Neural cell (in vitro differentiated cells): ENCODE measurements around the gene TRERF1. TPM values are rescaled to one million over a fixed set of nuclear protein-coding genes. Genes with fewer than 3 reads are reported as not detected.
"Not testable (repeated sequence)": the region's sequence is repeated elsewhere in the genome, so short reads cannot be mapped to it uniquely, and the experiment has no call there.

ENCODE experiments used
- H2AFZ ChIP-seq: fragments of 200-600, 300-800 bp; sonication (generic), shearing (Covaris generic); 2 replicates; pipeline ENCODE4 v1.6.0; 2014; ENCODE audit warnings: low read depth, mild to moderate bottlenecking, antibody characterized with exemption, low read length, moderate library complexity
- H3F3A ChIP-seq: fragments of 200-600 bp; shearing (Covaris generic); 2 replicates; pipeline ENCODE4 v1.6.1; 2016; ENCODE audit warnings: mild to moderate bottlenecking, moderate library complexity, mixed read lengths, antibody characterized with exemption, low read length; ENCODE audit not compliant: insufficient read depth, poor library complexity, severe bottlenecking
- H3K27ac ChIP-seq: fragments of 200-600, 300-800 bp; sonication (generic), shearing (Covaris generic); 2 replicates; pipeline ENCODE4 v1.5.1; 2014; ENCODE audit warnings: mild to moderate bottlenecking, low read length, moderate library complexity
- H3K27me3 ChIP-seq: fragments of 300-800, 200-600 bp; sonication (generic), shearing (Covaris generic); 2 replicates; pipeline ENCODE4 v1.6.0; 2014; ENCODE audit warnings: mild to moderate bottlenecking, low read depth, low read length, moderate library complexity; ENCODE audit not compliant: insufficient read depth
- H3K36me3 ChIP-seq: fragments of 300-800, 200-600 bp; sonication (generic), shearing (Covaris generic); 2 replicates; pipeline ENCODE4 v1.5.1; 2014; ENCODE audit warnings: mild to moderate bottlenecking, antibody characterized with exemption, low read length, moderate library complexity; ENCODE audit not compliant: insufficient read depth
- H3K4me2 ChIP-seq: fragments of 300-800, 200-600 bp; sonication (generic), shearing (Covaris generic); 2 replicates; pipeline ENCODE4 v1.6.0; 2014; ENCODE audit warnings: mild to moderate bottlenecking, low read length
- H3K4me3 ChIP-seq: fragments of 300-800, 200-600 bp; sonication (generic), shearing (Covaris generic); 2 replicates; pipeline ENCODE4 v1.5.1; 2014; ENCODE audit warnings: mild to moderate bottlenecking, low read length, moderate library complexity
- H3K79me2 ChIP-seq: fragments of 200-600 bp; shearing (Covaris generic); replicated peaks from 2 replicates; pipeline ENCODE4 v1.6.0; 2014; ENCODE audit warnings: mild to moderate bottlenecking, low read length, moderate library complexity; ENCODE audit not compliant: insufficient read depth
- H3K9ac ChIP-seq: fragments of 300-800, 200-600 bp; sonication (generic), shearing (Covaris generic); 2 replicates; pipeline ENCODE4 v1.6.1; 2016; ENCODE audit warnings: mild to moderate bottlenecking, low read length, mixed read lengths
- H3K9me2 ChIP-seq: fragments of 200-600 bp; shearing (Covaris generic); 2 replicates; pipeline ENCODE4 v1.6.1; 2016; ENCODE audit warnings: mild to moderate bottlenecking, low read length, mixed read lengths; ENCODE audit not compliant: insufficient read depth
- H3K9me3 ChIP-seq: fragments of 200-600, 300-800 bp; sonication (generic), shearing (Covaris generic); 2 replicates; pipeline ENCODE4 v1.6.1; 2016; ENCODE audit warnings: mild to moderate bottlenecking, mixed run types, low read length, moderate library complexity, mixed read lengths
- H4K20me1 ChIP-seq: fragments of 200-600 bp; shearing (Covaris generic); 2 replicates; pipeline ENCODE4 v1.6.1; 2016; ENCODE audit warnings: mild to moderate bottlenecking, mixed run types; ENCODE audit not compliant: insufficient read depth
- CTCF ChIP-seq: fragments of 450-650 bp; IDR thresholded peaks from 2 replicates; pipeline ENCODE4 v1.5.1; 2014; ENCODE audit warnings: antibody characterized with exemption, mild to moderate bottlenecking, moderate library complexity; ENCODE audit not compliant: poor library complexity, severe bottlenecking
- EP300 ChIP-seq: fragments of 450-650 bp; conservative IDR thresholded peaks from 2 replicates; pipeline ENCODE4 v1.6.1; 2014; ENCODE audit warnings: antibody characterized with exemption, mild to moderate bottlenecking, moderate library complexity; ENCODE audit not compliant: poor library complexity, severe bottlenecking
- EZH2 ChIP-seq: fragments of 200-600, 300-800 bp; shearing (Covaris generic), sonication (generic); IDR thresholded peaks from 2 replicates; pipeline ENCODE4 v1.6.1; 2014; ENCODE audit warnings: antibody characterized with exemption, low read length, borderline replicate concordance, mild to moderate bottlenecking; ENCODE audit not compliant: insufficient read depth, poor library complexity, severe bottlenecking
- MXI1 ChIP-seq: fragments of 450-650 bp; conservative IDR thresholded peaks from 2 replicates; pipeline ENCODE4 v1.6.1; 2014; ENCODE audit warnings: antibody characterized with exemption, mild to moderate bottlenecking; ENCODE audit not compliant: poor library complexity, severe bottlenecking
- POLR2AphosphoS5 ChIP-seq: IDR thresholded peaks from 2 replicates; pipeline ENCODE4 v1.6.1; 2012
- RAD21 ChIP-seq: fragments of 450-650 bp; conservative IDR thresholded peaks from 2 replicates; pipeline ENCODE4 v1.6.1; 2014; ENCODE audit warnings: antibody characterized with exemption, mild to moderate bottlenecking, moderate library complexity
- REST ChIP-seq: IDR thresholded peaks from 2 replicates; pipeline ENCODE4 v1.6.1; 2012; ENCODE audit warnings: borderline replicate concordance
- SMC3 ChIP-seq: fragments of 450-650 bp; conservative IDR thresholded peaks from 2 replicates; pipeline ENCODE4 v1.6.1; 2014; ENCODE audit warnings: antibody characterized with exemption, mild to moderate bottlenecking, moderate library complexity; ENCODE audit not compliant: poor library complexity
- TAF1 ChIP-seq: IDR thresholded peaks from 2 replicates; pipeline ENCODE4 v1.6.1; 2012; ENCODE audit warnings: low read depth
- polyA plus RNA-seq: library from polyadenylated mRNA; depleted of rRNA; stranded (reverse); fragments of >200 nt; gene quantifications from 2 replicates; pipeline ENCODE4 v1.2.3, GENCODE V29; 2014

TRERF1 gene
- polyA plus RNA-seq, 1 donor from 2014 or later = 4.5 TPM

GRCh38 chr6:42203183-42203582, 248.5 kb downstream of the TRERF1 start:
- H3K27me3 ChIP-seq = no peaks in the 10 kb centered on the region
- H3K4me2 ChIP-seq = no peak overlapping the region
- no peaks in the 10 kb centered on the region for H3F3A ChIP-seq
- no peak overlapping the region for H3K27ac ChIP-seq
- no peaks in the 10 kb centered on the region for H3K9me2 ChIP-seq
- TF ChIP-seq MXI1 (no peak), POLR2AphosphoS5 (no peak), TAF1 (no peak), RAD21 (no peak), CTCF (no peak), REST (no peak), SMC3 (no peak), EP300 (no peak), EZH2 (no peak)
- no peak overlapping the region for H3K4me3 ChIP-seq
- H3K9ac ChIP-seq = no peak overlapping the region
- no peaks in the 10 kb centered on the region for H3K36me3 ChIP-seq
- H3K9me3 ChIP-seq = no peaks in the 10 kb centered on the region
- H3K79me2 ChIP-seq = no peaks in the 10 kb centered on the region
- no peak overlapping the region for H2AFZ ChIP-seq
- no peaks in the 10 kb centered on the region for H4K20me1 ChIP-seq

- H3K4me3 ChIP-seq, H3F3A ChIP-seq, H2AFZ ChIP-seq, H3K36me3 ChIP-seq, H3K4me2 ChIP-seq, H3K9me2 ChIP-seq, H3K9ac ChIP-seq, H3K27me3 ChIP-seq, H4K20me1 ChIP-seq, H3K27ac ChIP-seq, H3K9me3 ChIP-seq, H3K79me2 ChIP-seq: not testable (repeated sequence)
Measured at GRCh38 chr6:42202131-42202915, 249.4 kb downstream of the TRERF1 start.

- H2AFZ ChIP-seq = no peak overlapping the region
- H3K79me2 ChIP-seq = no peaks in the 10 kb centered on the region
- no peak overlapping the region for H3K4me3 ChIP-seq
- H4K20me1 ChIP-seq = no peaks in the 10 kb centered on the region
- no peaks in the 10 kb centered on the region for H3K9me3 ChIP-seq
- H3K36me3 ChIP-seq = no peaks in the 10 kb centered on the region
- no peak overlapping the region for H3K9ac ChIP-seq
- H3K27me3 ChIP-seq = no peaks in the 10 kb centered on the region
- H3K27ac ChIP-seq = no peak overlapping the region
- no peak overlapping the region for H3K4me2 ChIP-seq
- no peaks in the 10 kb centered on the region for H3F3A ChIP-seq
- TF ChIP-seq MXI1 = no peak
- H3K9me2 ChIP-seq = no peaks in the 10 kb centered on the region
Measured at GRCh38 chr6:42201382-42201781, 250.3 kb downstream of the TRERF1 start.
